ENCODE measurements around the gene SLC26A8.

DNA sequence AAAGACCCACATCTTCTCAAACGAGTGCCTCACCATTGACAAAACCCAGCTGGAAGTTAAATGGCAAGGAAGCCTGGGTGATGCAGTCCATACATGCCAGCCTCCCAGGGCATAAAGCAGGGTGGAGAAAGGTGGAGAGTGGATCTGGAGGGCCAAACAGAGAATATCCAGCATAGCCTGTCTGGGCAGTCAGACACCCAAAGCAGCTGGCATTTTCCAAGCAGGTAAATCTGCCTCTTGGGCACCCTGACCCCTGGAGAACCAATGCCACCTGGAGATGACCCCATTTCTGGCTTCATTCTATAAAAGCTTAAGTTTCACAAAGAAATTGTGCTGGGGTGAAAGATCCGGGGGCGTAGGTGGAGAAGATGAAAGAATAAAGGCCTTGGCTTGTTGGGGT, 98.5 kb downstream of the SLC26A8 start:
- TF ChIP-seq, protein P1, sequence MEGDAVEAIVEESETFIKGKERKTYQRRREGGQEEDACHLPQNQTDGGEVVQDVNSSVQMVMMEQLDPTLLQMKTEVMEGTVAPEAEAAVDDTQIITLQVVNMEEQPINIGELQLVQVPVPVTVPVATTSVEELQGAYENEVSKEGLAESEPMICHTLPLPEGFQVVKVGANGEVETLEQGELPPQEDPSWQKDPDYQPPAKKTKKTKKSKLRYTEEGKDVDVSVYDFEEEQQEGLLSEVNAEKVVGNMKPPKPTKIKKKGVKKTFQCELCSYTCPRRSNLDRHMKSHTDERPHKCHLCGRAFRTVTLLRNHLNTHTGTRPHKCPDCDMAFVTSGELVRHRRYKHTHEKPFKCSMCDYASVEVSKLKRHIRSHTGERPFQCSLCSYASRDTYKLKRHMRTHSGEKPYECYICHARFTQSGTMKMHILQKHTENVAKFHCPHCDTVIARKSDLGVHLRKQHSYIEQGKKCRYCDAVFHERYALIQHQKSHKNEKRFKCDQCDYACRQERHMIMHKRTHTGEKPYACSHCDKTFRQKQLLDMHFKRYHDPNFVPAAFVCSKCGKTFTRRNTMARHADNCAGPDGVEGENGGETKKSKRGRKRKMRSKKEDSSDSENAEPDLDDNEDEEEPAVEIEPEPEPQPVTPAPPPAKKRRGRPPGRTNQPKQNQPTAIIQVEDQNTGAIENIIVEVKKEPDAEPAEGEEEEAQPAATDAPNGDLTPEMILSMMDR (conservative IDR thresholded peaks at IDR 0.05) = no peak
- no peak for TF ChIP-seq EZH2 (IDR thresholded peaks at IDR 0.05; ENCODE audit: low read depth)
